Cardiac muscle cell (in vitro differentiated cells and primary cell): ENCODE measurements around the gene GALNT2. TPM values are rescaled to one million over a fixed set of nuclear protein-coding genes. Genes with fewer than 3 reads are reported as not detected.

ENCODE experiments used
- DNase-seq, 2 donors: peaks; one replicate each; pipeline versions ENCODE4 v3.0.0 to v3.0.0-alpha.2; 2010 to 2017; ENCODE audit warnings: low read depth in 1 of 2, low spot score in 1 of 2
- H3K27ac ChIP-seq: fragments of 200-600 bp; sonication (generic); 2 replicates; pipeline ENCODE4 v1.5.1; 2016
- H3K27me3 ChIP-seq: fragments of 200-600 bp; sonication (generic); 2 replicates; pipeline ENCODE4 v1.6.0; 2016; ENCODE audit warnings: control low read depth
- H3K36me3 ChIP-seq: fragments of 200-600 bp; sonication (generic); 2 replicates; pipeline ENCODE4 v1.5.1; 2016; ENCODE audit warnings: control low read depth
- H3K4me1 ChIP-seq: fragments of 200-600 bp; sonication (generic); 2 replicates; pipeline ENCODE4 v1.8.1; 2017; ENCODE audit warnings: low read depth, mild to moderate bottlenecking, mixed run types
- H3K4me3 ChIP-seq: fragments of 200-600 bp; sonication (generic); 2 replicates; pipeline ENCODE4 v1.5.1; 2016; ENCODE audit warnings: mild to moderate bottlenecking
- H3K9me3 ChIP-seq: fragments of 200-600 bp; sonication (generic); 2 replicates; pipeline ENCODE4 v1.5.1; 2017; ENCODE audit warnings: low read depth, mild to moderate bottlenecking, control low read depth
- polyA plus RNA-seq: library from polyadenylated mRNA; unstranded; fragments of >200 nt; fragmentation: Nextera tagmentation; extraction: Ambion mirVana; gene quantifications from 2 replicates; pipeline ENCODE4 v1.2.1, GENCODE V29; 2016
- total RNA-seq: library from RNA; depleted of rRNA; stranded (reverse); fragments of >200 nt; gene quantifications from 2 replicates; pipeline ENCODE4 v1.2.3, GENCODE V29; 2016
- TF ChIP-seq, protein P1 (sequence below): IDR thresholded peaks from 2 replicates; pipeline ENCODE4 v1.5.1; 2012; ENCODE audit warnings: low read depth, mild to moderate bottlenecking, low read length

The GALNT2 gene
- total and polyA plus RNA-seq, 2 experiments from 2014 or later: 71.4 to 92.1 TPM

DNA sequence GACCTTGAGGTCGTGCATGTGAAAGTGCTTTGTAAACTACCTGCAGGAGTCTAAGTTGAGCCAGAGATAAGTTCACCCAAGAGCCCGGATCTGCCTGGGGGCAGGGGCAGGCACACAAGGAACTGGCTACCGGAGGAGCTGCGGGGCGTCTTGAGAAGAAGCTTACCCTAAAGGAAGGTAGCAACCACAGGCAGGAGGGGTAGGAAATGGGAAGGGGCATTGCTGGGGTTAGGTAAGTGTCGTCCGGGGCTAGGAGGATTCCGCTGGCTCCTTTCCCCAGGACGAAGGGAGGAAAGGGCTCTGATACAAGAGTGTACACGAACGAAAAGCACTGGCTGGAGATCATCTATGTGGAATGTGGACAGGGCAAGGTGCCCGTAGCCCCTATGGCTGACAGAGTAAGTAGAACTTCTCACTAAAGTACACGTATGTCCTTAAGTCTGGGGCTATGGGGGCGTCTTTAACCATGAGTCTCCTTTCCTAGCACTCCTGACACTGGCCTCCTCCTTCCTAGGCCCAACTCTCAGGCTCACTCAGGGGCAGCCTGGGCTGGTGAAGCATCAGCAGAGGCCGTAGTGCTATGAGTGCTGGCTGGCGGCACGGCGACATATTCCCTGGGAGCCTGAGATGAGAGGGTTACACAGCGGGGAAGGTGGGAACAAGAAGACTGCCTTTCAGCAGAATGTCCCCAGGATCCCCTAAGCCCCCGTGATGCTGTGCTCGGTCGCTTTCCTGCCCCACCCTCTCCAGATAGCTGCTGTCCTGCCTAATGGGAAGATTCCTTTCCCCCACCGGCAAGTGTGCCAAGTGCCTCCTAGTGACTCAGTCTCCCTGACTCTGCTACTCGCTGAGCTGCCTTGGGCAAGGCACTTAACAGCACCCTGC is 9.1 kb upstream of the GALNT2 start:
- H3K36me3 ChIP-seq: no peaks in the 10 kb centered on the region
- no peak overlapping the region for H3K27ac ChIP-seq
- no peak overlapping the region for H3K4me3 ChIP-seq
- no peaks in the 10 kb centered on the region for H3K27me3 ChIP-seq
- H3K9me3 ChIP-seq: no peaks in the 10 kb centered on the region
- no peaks in the 10 kb centered on the region for H3K4me1 ChIP-seq
- no peak for DNase-seq
- TF ChIP-seq, protein P1, sequence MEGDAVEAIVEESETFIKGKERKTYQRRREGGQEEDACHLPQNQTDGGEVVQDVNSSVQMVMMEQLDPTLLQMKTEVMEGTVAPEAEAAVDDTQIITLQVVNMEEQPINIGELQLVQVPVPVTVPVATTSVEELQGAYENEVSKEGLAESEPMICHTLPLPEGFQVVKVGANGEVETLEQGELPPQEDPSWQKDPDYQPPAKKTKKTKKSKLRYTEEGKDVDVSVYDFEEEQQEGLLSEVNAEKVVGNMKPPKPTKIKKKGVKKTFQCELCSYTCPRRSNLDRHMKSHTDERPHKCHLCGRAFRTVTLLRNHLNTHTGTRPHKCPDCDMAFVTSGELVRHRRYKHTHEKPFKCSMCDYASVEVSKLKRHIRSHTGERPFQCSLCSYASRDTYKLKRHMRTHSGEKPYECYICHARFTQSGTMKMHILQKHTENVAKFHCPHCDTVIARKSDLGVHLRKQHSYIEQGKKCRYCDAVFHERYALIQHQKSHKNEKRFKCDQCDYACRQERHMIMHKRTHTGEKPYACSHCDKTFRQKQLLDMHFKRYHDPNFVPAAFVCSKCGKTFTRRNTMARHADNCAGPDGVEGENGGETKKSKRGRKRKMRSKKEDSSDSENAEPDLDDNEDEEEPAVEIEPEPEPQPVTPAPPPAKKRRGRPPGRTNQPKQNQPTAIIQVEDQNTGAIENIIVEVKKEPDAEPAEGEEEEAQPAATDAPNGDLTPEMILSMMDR: no peak

DNA sequence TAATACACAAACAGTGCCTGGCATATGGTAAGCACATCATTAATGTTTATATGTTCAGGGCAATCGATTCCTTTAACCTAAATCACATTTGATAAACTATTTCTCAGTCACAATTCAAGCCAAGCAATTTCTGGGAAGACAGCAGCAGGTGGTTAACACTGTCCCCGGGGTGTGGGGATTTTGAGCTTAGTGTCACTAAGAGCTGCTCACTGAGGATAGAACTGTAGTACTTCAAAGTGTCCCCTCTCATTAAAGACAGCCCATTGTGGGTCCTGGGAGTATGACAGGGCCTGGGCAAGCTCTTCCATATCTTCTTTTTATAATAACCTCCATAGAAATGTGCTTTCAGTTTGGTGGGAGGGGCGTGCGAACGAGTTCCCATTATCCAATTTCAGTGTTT is 8.4 kb upstream of the GALNT2 start:
- TF ChIP-seq, protein P1: no peak

DNA sequence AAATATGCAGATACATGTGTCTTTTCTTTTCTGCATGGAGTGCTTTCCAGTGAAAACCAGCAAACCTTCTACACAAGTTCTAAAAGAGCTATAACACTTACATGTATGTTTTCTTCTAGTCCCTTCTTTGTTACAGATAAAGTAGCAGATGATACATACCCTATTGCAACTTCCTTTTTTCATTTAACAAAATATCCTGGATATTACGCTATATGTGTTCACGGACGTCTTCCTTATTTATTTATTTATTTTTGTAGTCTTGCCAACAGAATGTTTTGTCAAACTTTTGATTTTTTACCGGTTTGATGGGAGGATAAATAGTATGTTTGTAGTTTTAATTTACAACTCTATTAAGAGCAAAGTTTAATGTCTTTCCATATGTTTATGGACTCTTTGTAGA is 5.2 kb upstream of the GALNT2 start:
- Histone ChIP-seq H3K27ac (no peak overlapping the region), H3K4me3 (no peak overlapping the region), H3K9me3 (no peaks in the 10 kb centered on the region), H3K36me3 (no peaks in the 10 kb centered on the region), H3K27me3 (no peaks in the 10 kb centered on the region), H3K4me1 (peaks cover 16% of the 10 kb centered on the region)
- TF ChIP-seq, protein P1: no peak
- no peak for DNase-seq

More for the DNA sequence above, 8.4 kb upstream of the GALNT2 start:
- no peaks in the 10 kb centered on the region for H3K27me3 ChIP-seq
- DNase-seq: no peak
- no peaks in the 10 kb centered on the region for H3K9me3 ChIP-seq
- no peak overlapping the region for H3K4me3 ChIP-seq
- H3K27ac ChIP-seq: no peak overlapping the region
- no peaks in the 10 kb centered on the region for H3K4me1 ChIP-seq
- H3K36me3 ChIP-seq: no peaks in the 10 kb centered on the region

DNA sequence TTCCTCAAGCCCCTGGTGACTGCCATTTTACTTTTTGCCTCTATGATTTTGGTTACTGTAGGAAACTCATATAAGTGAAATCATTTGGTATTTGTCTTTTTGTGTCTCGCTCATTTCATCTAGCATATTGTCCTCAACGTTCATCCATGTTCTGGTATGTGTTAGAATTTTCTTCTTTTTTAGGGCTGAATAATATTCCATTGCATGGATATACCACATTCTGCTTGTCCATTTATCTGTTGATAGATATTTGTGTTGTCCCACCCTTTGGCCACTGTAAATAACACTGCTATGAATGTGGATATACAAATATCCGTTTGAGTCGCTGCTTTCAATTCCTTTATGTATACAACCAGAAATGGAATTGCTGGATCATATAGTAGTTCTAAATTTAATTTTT is 4.5 kb upstream of the GALNT2 start:
- Histone ChIP-seq H3K27me3 (no peaks in the 10 kb centered on the region), H3K4me3 (no peak overlapping the region), H3K27ac (no peak overlapping the region), H3K36me3 (no peaks in the 10 kb centered on the region), H3K9me3 (no peaks in the 10 kb centered on the region), H3K4me1 (peaks cover 16% of the 10 kb centered on the region)
- no peak for DNase-seq
- TF ChIP-seq, protein P1: no peak

DNA sequence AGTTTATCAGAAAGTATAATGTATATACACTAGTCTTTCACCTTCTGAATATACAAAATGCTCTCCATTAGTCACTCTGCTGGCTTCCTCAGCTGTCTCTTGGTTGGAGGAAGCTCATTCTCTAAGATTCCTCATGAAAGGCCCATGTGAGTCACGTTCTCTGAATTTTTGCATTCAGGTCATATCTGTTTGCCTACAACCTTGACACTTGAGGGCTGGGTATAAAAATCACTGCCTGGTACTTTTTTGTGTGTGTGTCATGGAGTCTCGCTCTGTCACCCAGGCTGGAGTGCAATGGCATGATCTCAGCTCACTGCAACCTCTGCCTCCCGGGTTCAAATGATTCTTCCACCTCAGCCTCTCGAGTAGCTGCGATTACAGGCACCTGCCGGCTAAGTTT is 2.8 kb upstream of the GALNT2 start:
- no peaks in the 10 kb centered on the region for H3K27me3 ChIP-seq
- DNase-seq: no peak
- TF ChIP-seq, protein P1: no peak

More for the DNA sequence above, 2.8 kb upstream of the GALNT2 start:
- no peaks in the 10 kb centered on the region for H3K9me3 ChIP-seq
- H3K27ac ChIP-seq: no peak overlapping the region
- H3K36me3 ChIP-seq: no peaks in the 10 kb centered on the region
- H3K4me3 ChIP-seq: no peak overlapping the region
- peaks cover 24% of the 10 kb centered on the region for H3K4me1 ChIP-seq
